A673 (cell line): ENCODE data around the gene PSMC6.

ENCODE experiments used
- CTCF ChIP-seq: fragments of 300-800, 200-600 bp; sonication (generic); conservative IDR thresholded peaks from 2 replicates; pipeline ENCODE4 v1.5.1; 2017; ENCODE audit warnings: low read depth, mild to moderate bottlenecking, antibody characterized with exemption, low read length, moderate library complexity, mixed read lengths
- EZH2 ChIP-seq: fragments of 200-600 bp; sonication (generic); IDR thresholded peaks from 2 replicates; pipeline ENCODE4 v1.6.1; 2017; ENCODE audit warnings: borderline replicate concordance, low read depth, mild to moderate bottlenecking, mixed read lengths, antibody characterized with exemption, low read length; ENCODE audit not compliant: poor library complexity, severe bottlenecking

DNA sequence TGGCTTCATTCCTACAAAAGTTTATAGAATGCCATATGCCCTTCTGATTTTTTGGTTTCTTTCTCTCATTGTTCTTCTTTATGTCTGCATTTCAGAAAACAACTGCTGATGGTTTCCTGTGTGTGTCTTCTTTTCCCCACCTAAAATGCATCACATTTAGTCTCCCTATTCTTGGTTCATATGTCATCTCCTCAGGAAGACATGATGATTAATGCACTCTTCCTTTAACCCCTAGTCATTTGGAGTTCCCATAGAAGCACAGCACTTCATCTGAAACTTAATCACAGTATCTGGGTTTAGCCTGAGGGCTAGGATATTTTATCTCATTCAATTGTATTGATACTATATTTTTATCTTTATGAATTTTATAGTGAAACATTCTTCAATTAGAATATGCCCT lies 62.9 kb downstream of the PSMC6 start:
- no peak for TF ChIP-seq CTCF
- TF ChIP-seq EZH2, result no peak
